Mesodermal cell (in vitro differentiated cells): ENCODE results near the gene HIC1.

Experiments used
- H3K27ac ChIP-seq: 2 replicates; pipeline ENCODE4 v1.7.0; 2013; ENCODE audit warnings: mild to moderate bottlenecking, low read depth, low read length, moderate library complexity; ENCODE audit not compliant: severe bottlenecking
- H3K36me3 ChIP-seq: 2 replicates; pipeline ENCODE4 v1.7.1; 2013; ENCODE audit warnings: mild to moderate bottlenecking, low read length, moderate library complexity; ENCODE audit not compliant: control insufficient read depth, insufficient read depth
- H3K4me1 ChIP-seq: one replicate; pipeline ENCODE4 v1.7.1; 2013; ENCODE audit warnings: mild to moderate bottlenecking, low read length; ENCODE audit not compliant: insufficient read depth, control insufficient read depth, poor library complexity, severe bottlenecking
- H3K4me3 ChIP-seq: 2 replicates; pipeline ENCODE4 v1.7.0; 2013; ENCODE audit warnings: low read length, control low read depth, mild to moderate bottlenecking; ENCODE audit not compliant: insufficient read depth, poor library complexity, severe bottlenecking; ENCODE audit errors: extremely low read depth
- H3K9me3 ChIP-seq: 2 replicates; pipeline ENCODE4 v1.7.1; 2013; ENCODE audit warnings: mild to moderate bottlenecking, low read length, moderate library complexity; ENCODE audit not compliant: control insufficient read depth
- WGBS, 2 experiments: methylation state at CpG; one replicate each; pipeline ENCODE4 v1.1.5; 2013; ENCODE audit warnings: missing lambda C conversion rate in 2 of 2; ENCODE audit not compliant: insufficient coverage in 2 of 2; 5-methylcytosine and 5-hydroxymethylcytosine counted together

HIC1 gene

GRCh38 chr17:2110436-2110835 is 55.5 kb downstream of the HIC1 start:
- H3K9me3 ChIP-seq = no peaks in the 10 kb centered on the region
- H3K36me3 ChIP-seq = no peaks in the 10 kb centered on the region
- H3K27ac ChIP-seq = no peak overlapping the region
- 100% methylated on average over 2 to 3 of the region's 6 CpGs for WGBS, 2 experiments
- no peak overlapping the region for H3K4me3 ChIP-seq
- H3K4me1 ChIP-seq = peaks cover 10% of the 10 kb centered on the region

GRCh38 chr17:2111691-2112090 is 56.8 kb downstream of the HIC1 start:
- no peaks in the 10 kb centered on the region for H3K36me3 ChIP-seq
- 93 to 100% methylated on average over 5 of the region's 5 CpGs for WGBS, 2 experiments
- H3K4me1 ChIP-seq = peaks cover under 1% of the 10 kb centered on the region
- no peaks in the 10 kb centered on the region for H3K9me3 ChIP-seq
- no peak overlapping the region for H3K27ac ChIP-seq
- H3K4me3 ChIP-seq = no peak overlapping the region
